GM18511 (cell line): ENCODE data around the gene MYL5.
"Not testable (repeated sequence)": the region's sequence is repeated elsewhere in the genome, so short reads cannot be mapped to it uniquely, and the experiment has no call there.

Source experiments
- ATAC-seq: cut with Tn5 transposase; IDR thresholded peaks from one replicate; pipeline ENCODE4 v1.9.1; 2021; ENCODE audit warnings: mild to moderate bottlenecking, moderate library complexity; ENCODE audit not compliant: unreplicated experiment

Gene MYL5

DNA sequence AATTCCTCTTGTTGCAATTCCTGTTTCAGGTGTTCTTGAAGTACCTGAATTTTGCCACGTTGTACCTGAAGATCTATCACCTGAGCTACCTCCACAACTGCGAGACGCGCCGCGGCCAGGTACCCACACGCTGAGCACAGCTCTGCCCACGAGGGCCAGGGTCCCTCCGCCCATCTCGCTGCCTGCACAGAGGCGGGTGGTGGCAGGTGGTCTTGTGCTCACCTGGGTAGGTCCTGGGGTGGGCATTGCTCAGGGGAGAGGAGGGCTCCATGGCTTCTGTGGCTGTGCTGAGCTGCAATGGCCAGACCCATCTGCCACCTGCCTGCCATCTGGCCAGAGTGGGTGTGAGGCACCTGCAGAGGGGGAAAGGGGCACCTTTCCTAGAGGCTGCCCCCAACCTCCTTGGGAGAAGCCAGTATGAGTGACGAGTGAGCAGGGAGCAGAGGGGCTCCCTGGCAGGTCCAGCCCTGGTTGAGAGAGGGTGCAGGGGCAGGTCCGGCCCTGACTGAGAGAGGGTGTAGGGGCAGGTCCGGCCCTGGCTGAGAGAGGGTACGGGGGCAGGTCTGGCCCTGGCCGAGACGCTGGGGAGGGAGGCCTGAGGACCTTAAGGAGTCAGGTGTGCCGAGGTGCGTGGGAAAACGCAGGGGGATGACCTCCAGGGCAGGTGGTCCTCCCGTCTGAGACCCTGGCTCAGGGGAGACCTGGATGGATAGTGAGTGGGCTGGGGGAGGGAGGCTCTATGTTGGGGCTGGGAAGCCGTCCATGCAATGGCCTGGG is 38.3 kb upstream of the MYL5 start:
- ATAC-seq = no peak

DNA sequence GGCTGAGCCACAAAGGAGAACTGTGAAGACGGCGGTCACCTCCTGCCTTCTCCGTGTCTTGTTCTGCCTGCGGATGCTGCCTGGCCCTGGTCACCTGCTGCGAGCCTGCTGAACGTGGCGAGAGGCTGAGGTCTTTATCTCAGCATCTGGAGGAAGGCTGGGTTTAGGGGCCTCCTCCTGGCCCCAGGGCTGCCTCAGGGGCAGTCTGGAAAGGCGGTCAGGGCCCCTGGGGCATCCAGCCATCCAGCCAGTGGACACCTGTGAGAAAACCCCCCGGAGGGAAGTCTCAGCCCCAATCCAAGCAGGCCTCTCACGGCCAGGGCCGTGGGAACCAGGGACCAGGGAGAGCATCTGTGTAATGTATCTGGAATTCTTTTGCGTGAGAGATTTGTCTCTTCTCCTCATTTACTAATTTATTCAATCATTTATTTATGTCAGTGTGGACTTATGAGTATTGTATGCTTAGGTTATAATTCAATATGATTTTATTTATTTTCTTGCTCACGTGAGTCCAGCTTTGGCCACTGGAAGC is 37.6 kb upstream of the MYL5 start:
- ATAC-seq = no peak

DNA sequence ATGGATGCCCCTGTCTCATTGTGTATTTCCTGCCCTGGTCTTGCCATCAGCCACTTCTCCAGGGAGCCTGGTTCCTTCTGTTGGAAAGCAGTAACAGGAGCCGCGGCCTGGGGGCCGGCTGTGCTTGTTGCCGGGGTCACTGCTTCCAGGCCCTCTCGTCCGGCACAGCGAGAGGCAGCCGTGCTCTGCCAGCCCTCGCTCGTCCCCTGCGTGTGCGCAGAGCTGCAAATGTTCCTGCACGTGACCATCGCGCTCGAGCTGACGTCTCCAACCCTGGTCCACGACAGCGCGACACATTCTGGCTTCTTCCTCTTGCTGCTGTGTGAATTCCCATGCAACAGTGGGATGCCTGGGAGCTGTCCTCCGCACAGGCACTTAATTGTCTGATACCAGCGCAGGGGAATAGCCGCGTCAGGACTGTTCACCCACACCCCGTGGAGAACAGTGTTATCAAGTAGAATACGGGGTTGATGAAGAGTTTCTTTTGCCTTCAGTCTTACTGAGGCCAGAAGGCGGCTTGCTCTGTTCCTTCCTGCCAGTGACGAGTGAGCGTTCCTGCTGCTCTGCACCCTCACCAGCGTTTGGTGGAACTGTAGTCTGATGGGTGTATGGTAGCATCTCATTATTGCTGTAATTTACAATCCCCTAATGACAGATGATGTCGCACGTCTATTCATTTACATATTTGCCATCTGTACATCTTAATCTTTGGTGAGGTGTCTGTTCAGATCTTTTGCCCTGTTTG is 36.6 kb upstream of the MYL5 start:
- no peak for ATAC-seq

DNA sequence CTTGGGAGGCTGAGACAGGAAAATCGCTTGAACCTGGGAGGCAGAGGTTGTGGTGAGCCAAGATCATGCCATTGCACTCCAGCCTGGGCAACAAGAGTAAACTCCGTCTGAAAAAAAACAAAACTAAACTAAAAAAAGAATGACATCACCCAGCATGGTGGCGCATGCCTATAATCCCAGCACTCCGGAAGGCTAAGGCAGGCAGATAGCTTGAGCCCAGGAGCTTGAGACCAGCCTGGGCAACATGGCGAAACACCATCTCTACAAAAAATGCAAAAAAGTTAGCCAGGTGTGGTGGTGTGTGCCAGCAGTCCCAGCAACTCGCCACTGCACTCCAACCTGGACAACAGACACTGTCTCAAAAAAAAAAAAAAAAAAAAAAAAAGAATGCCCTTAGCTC is 32.0 kb upstream of the MYL5 start:
- ATAC-seq = not testable (repeated sequence)

DNA sequence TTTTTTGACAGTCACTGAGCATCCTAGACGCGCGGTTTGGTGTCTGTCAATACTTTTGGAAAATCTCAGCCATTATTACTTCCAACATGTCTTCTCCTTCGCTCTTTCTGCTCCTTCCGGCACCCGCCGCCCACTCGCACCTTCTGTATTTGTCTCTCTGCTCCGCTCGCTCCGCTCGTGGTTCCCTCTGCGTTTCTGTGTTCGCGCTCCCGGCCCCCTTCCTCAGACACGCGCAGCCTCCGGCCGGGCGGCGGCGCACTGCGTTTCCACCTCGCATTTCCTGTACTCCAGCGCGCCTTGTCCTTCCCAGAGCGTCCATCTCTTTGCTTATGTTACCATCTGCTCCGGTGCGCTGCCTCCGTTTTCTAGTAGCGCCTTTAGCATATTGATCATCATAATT is 27.9 kb upstream of the MYL5 start:
- no peak for ATAC-seq

DNA sequence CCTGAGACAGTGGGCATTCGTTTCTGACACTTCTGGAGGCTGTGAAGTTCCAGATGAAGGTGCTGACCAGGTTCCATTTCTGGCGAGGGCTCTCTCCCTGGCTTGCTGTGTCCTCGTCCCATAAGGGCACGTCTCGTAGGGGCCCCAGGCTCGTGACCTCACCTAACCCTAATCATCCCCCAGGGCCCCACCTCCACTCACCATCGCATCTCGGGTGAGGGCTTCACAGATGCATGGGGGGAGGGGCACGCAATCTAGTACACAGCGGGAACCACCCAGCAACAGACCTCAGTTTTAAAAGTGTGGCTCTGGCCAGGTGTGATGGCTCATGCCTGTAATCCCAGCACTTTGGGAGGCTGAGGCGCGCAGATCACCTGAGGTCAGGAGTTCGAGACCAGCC is 26.9 kb upstream of the MYL5 start:
- no peak for ATAC-seq

DNA sequence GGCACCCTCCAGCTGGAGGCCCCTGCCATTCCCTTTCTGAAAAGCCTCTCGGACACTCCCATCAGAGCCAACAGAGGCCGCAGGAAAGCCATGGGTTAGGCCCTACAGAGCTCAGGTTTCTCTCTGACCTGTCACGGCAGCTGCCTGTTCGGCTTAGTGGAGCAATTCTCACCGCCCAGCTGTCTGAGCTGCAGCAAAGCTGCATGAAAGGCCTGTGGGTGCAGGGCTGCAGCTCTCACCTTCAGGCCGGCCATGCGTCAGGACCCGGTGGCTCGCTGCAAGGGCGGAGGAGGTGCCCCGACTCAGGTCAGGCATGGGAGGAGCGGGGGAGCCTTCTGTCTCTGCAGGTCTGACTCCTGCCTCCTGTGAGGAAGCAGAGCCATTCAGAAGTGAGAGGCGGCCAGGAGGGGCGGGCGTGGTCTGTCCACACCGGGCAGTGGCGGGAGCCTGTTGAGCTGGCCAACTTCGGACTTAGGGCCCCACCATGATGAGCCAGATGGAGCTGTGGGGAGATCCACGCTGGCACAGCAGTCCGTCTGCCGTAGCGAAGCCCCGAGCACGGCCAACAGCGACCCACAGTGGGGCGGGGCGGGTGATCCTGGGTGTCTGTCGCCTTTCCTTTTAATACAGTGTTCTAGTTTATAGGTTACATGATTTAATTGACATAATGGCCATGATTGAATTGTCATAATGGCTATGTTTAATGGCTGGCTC is 25.6 kb upstream of the MYL5 start:
- ATAC-seq = no peak

DNA sequence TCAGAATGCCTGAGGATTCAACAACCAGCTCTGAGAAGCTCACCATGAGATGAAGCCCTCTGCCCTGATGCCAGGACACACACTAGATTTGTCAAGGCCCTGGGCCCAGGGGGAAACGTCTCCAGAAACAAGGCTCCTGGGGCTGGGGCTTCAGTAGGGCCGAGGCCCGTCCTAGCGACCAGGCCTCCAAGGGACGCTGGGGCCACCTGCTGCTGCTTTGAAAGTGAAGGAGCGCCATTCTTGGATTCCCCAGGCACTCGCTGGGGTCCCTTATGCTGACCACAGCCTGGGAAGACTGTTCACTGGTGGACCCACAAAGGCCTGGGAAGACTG is 25.1 kb upstream of the MYL5 start:
- no peak for ATAC-seq

DNA sequence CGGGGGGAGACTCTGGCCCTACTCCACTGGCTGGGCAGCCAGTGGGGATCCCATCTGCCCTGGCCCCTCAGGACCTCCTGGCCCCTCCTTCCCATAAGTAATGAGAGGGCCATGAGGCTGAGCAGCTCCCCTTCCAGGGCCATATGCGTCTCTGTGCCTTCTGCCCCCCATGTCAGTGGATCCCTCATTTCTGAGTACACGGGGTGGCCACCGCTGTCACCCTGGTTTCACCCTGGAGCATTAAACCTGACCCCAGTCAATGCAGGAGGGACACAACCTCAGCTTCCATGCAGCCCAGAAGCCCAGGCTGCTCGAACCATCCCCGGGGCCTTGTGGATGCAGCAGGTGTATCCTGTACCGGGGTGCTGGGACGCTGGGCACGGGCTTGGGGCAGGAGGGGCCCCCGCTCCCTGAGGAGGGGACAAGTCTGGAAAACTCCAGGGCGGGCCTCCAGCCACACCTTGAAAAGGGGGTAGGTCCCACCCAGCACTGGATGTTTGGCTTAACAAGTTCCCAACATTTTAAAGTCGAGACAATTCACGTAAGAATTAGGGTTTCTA is 24.5 kb upstream of the MYL5 start:
- no peak for ATAC-seq

DNA sequence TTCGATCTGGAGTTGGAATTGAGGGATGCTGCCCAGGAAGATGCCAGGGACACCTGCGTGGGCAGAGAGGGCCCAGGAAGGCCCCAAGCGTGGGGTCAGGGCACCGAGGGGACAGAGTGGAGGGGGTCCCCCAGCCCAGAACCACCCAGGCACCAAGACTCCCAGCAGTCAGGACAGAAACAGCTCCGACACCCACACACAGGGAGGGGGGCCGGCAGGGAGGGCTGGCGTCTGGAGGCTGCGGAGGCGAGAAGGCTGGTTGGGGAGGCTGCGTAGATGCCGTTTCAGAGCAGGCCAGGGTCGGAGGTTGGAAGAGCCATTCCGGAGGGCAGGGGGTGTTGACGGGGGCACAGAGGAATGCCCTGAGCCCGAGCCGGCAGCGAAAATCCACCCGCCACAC is 23.9 kb upstream of the MYL5 start:
- ATAC-seq = no peak

DNA sequence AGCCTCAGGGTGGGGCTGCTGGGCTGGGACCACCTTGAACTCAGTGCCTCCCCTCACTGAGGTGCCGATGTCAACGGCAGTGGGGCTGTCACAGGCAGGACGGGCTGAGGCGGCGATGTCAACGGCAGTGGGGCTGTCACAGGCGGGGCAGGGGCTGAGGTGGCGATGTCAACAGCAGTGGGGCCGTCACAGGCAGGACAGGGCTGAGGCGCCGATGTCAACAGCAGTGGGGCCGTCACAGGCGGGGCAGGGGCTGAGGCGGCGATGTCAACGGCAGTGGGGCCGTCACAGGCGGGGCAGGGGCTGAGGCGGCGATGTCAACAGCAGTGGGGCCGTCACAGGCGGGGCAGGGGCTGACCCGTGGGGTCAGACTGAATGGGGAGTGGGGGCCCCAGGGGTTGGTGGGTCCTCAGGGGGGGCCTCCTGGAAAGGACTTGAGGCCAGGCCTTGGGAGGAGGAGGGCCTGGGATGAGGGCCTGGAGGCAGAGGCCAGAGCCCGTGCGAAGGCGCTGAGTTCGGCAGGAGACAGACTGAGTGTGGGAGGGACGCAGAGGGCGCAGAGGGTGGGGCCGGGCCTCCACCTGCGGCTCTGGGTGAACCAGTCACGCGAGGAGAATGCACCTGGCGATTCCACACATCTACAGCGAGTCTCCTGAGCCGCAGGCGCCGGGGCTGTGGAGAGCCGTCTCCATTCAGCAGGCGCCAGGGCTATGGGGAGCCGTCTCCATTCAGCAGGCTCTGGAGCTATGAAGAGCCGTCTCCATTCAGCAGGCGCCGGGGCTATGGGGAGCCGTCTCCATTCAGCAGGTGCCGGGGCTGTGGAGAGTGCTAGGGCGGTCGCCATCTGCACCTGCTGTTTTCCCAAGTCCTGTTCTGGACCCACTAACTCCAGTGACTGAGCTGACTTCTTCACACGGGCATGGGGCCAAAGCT is 23.1 kb upstream of the MYL5 start:
- no peak for ATAC-seq

DNA sequence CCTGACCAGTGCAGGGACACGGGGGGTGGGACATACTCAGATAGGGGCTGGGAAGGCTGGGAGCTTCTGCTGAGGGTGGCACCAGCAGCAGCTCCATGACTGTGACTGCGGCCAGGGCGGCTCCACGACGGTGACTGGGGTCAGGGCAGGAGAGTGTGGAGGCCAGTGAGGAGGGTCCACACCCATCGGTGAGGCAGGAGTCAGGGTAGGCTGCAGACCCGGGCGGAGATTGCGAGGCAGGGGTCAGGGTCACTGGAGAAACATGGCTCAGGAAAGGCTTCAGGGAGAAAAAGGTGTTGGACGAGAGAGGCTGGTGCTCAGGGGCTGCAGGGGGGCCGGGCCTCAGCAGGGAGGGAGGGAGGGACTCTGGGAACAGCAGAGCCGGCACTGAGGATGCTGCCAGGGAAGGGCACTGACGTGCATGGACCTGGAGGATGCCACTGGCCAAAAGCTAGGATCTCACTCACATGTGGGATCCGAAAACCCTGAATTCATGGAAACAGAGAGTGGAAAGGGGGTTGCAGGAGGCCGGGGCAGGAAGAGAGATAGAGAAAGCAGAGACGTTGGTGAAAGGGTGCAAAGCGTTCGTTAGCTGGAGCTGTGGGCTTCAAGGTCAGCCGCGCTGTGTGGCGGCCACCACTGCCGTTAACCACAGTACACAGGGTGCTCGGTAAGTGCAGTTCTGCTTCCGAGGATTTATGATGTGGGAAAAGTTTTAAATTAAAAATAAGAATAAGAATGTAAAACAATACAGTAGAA is 22.3 kb upstream of the MYL5 start:
- no peak for ATAC-seq

DNA sequence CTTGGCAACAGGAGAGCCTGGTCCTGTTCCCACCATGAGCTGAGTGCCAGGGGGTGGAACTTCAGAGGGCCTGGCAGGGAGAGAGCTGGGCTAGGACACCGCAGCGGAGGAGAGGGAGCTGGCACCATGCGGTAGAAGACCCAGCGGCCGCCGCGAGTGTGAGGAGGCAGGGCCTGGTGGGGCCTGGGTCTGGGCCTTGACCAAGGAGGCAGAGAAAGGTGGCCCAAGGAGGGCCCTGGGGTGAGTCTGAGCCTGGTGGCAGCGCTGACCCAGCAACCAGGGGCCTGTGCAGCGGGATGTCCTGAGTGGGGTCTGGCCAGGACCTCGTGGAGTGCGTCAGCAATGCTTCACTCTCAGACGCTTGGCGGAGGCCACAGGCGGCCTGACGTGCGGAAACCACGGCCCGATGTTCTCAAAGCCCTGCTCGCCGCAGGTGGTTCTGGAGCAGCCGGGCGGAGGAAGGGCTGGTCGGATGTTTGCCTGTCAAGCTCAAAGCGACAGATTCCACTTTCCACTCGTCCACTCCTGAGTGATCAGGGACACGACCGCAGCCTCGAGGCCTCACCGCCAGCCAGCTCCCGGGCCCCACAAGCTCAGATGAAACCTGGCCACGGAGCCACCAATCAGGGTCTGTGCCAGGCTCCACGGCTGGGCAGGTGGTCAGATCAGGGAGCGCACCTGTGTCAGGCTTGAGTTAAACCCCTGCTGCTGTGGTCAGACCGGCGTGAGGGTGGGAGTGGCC is 21.1 kb upstream of the MYL5 start:
- no peak for ATAC-seq

DNA sequence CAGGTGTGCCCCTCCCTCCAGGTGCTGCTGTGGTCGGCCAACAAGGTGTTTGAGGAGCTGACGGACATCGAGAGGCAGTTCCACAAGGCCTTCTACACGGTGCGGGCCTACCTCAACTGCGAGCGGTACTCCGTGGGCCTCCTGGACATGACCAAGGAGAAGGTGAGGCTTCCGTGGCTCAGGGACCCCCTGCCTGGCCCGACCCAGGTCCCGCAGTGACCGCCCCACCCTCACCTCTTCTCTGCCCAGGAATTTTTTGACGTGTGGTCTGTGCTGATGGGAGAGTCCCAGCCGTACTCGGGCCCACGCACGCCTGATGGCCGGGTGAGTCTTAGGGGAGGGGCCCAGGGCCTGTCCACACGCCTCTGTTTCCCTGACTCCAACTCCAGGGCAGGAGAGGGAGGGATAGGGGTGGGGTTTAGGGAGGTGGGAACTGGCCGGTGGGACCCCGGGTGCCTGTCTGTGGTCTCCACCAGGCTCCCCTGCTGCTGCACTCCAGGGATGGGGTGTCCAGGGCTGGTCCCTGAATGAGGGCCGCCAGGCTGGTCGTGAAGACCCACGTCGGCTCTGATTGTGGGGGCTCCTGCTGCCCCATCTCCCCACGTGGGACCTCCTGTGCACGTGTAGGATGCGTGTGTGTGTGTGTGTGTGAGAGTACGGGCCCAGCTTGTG is 20.4 kb upstream of the MYL5 start:
- no peak for ATAC-seq

DNA sequence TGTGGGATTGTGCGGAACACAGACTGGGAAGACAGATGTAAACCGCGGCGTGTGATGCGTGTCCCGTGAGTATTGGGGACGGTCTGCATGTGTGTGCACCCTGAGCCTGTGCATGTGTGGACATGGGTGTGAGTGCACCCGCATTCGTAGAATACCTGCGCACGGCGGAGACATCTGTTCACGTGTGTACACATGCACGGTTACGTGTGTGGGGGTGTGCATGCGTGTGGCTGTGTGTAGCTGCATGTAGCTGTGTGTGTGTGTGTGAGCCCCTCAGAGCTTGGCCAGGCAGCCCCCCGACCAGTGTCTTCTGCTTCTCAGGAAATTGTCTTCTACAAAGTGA is 19.9 kb upstream of the MYL5 start:
- ATAC-seq = no peak

DNA sequence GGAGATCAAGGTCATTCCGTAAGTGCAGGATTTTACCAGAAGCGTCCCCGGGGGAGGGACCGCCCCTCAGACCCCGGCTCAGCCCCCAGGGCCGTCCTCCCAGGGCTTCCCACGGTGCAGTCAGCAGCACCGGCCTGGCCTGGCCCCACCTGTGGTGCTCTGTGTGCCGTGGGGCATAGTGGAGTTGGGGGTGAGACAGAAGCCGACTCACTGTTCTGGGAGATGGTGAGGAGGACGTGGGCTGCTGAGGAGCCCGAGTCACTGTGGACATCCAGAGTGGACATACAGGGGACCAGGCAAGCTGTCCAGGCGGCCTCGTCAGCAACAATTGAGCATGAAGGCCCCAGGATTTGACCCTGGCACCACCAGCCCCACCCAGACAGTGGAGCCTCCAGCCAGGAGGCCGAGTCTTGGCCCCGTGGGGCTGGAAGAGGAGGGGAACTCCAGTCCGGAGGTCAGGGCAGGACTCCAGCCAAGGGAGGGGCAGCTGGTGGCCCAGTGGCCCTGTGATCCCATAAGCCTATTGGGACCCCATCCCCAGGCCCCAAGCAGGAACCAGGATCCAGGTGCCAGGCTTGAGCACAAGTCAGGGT is 19.4 kb upstream of the MYL5 start:
- no peak for ATAC-seq

DNA sequence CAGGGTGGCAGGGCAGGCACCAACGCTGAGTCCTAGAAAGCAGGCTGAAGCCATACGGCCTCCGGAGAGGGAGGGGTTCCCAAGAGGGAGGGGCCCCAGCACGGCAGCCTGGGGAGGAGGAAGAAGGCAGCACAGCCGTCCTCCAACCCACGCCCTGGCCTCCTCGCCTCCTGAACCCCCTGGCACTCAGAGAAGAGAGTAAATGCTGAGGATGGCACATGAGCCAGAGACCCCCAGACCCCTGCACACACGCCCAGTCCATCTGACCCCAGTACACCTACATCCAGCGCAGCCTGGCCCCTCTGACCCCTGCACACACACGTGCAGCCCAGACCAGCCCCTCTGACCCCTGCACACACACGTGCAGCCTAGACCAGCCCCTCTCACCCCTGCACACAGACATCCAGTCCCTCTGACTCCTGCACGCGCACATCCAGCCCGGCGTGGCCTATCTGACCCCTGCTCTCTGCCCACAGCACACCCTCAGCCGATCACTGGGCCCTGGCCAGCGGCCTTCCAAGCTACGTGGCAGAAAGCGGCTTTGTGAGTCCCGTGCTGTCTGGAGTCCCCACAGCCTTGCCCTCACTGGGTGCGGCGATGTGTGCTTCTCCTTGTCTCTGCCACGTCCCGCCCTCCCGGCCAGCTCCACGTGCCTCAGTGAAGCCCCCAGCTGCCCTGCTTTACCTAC is 18.7 kb upstream of the MYL5 start:
- no peak for ATAC-seq
